Measurements from ENCODE around the gene CPT1A.

GRCh38 chr11:68775951-68776388, 65.7 kb downstream of the CPT1A start:
- TF ChIP-seq CTCF (IDR thresholded peaks at IDR 0.05) (no peak), POLR2A (IDR thresholded peaks at IDR 0.05) (no peak)
